IPS-18a (cell line): ENCODE measurements around the gene LLCFC1.

Experiments used
- H3K27ac ChIP-seq: one replicate; pipeline ENCODE4 v1.5.1; 2013; ENCODE audit warnings: low read length
- H3K27me3 ChIP-seq: one replicate; pipeline ENCODE4 v1.6.1; 2013; ENCODE audit warnings: mild to moderate bottlenecking, low read length; ENCODE audit not compliant: control insufficient read depth, insufficient read depth
- H3K36me3 ChIP-seq: one replicate; pipeline ENCODE4 v1.6.1; 2013; ENCODE audit warnings: low read depth, low read length; ENCODE audit not compliant: control insufficient read depth
- H3K4me1 ChIP-seq: one replicate; pipeline ENCODE4 v1.6.1; 2013; ENCODE audit warnings: low read depth, low read length; ENCODE audit not compliant: control insufficient read depth
- H3K4me3 ChIP-seq: one replicate; pipeline ENCODE4 v1.5.1; 2013; ENCODE audit warnings: low read length
- H3K9ac ChIP-seq: one replicate; pipeline ENCODE4 v1.6.1; 2013; ENCODE audit warnings: mild to moderate bottlenecking, low read length, moderate library complexity
- H3K9me3 ChIP-seq: one replicate; pipeline ENCODE4 v1.6.1; 2013; ENCODE audit warnings: low read depth, low read length; ENCODE audit not compliant: control insufficient read depth

Gene LLCFC1

DNA sequence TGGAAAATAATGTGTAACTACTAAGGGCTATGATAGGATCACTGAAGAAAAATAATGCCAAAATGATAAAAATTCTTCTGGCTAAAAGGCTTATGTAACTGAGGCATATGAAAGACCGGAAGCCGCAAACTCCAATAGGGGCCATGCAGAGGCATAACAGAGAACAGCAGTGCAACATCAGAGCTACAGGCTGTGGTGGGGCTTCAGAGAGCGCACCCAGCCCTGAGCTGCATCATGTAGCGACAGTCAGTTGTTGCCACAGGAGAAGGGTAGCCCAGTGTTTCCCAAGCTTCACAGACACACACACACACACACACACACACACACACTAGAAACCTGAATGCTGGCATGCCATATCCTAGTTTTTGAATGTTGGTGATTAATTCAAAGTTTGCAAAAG lies 9.3 kb downstream of the LLCFC1 start:
- Histone ChIP-seq H3K27ac (no peak overlapping the region), H3K9ac (no peak overlapping the region), H3K4me1 (no peaks in the 10 kb centered on the region), H3K4me3 (no peak overlapping the region), H3K36me3 (no peaks in the 10 kb centered on the region), H3K27me3 (no peaks in the 10 kb centered on the region), H3K9me3 (no peaks in the 10 kb centered on the region)

DNA sequence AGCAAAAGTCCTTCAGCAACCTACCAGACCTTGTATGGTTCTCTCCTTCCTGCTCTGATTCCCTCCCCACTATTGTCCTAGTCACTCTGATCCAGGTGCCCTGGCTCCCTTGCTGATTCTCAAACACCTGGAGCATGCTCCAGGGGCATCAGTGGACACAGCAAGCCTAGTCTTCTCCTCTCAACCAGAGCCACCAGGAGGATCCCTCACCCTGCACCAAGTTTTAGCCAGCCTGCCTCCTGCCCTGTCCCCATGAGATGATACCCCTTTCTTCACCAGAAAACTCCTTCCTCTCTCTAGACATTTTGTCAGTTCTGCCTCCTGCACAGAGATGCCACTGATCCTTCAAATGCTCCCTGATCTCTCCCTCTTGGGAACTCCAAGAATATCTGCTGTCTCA lies 11.0 kb downstream of the LLCFC1 start:
- H3K9me3 ChIP-seq = no peaks in the 10 kb centered on the region
- H3K36me3 ChIP-seq = no peaks in the 10 kb centered on the region
- no peak overlapping the region for H3K27ac ChIP-seq
- no peaks in the 10 kb centered on the region for H3K4me1 ChIP-seq
- H3K9ac ChIP-seq = no peak overlapping the region
- H3K4me3 ChIP-seq = no peak overlapping the region
- H3K27me3 ChIP-seq = no peaks in the 10 kb centered on the region

GRCh38 chr7:142954680-142955268 lies 15.5 kb downstream of the LLCFC1 start:
- Histone ChIP-seq H3K27ac (no peak overlapping the region), H3K4me1 (peaks cover 21% of the 10 kb centered on the region), H3K9ac (no peak overlapping the region), H3K4me3 (no peak overlapping the region), H3K27me3 (no peaks in the 10 kb centered on the region), H3K9me3 (no peaks in the 10 kb centered on the region), H3K36me3 (no peaks in the 10 kb centered on the region)

- Histone ChIP-seq H3K27me3 (no peaks in the 10 kb centered on the region), H3K4me1 (peaks cover 26% of the 10 kb centered on the region), H3K9me3 (no peaks in the 10 kb centered on the region), H3K27ac (no peak overlapping the region), H3K36me3 (no peaks in the 10 kb centered on the region), H3K9ac (no peak overlapping the region), H3K4me3 (no peak overlapping the region)
Observed at GRCh38 chr7:142956951-142957623, 17.8 kb downstream of the LLCFC1 start.

- H3K27ac ChIP-seq = no peak overlapping the region
- no peaks in the 10 kb centered on the region for H3K27me3 ChIP-seq
- H3K9me3 ChIP-seq = no peaks in the 10 kb centered on the region
- peaks cover 31% of the 10 kb centered on the region for H3K4me1 ChIP-seq
- H3K4me3 ChIP-seq = no peak overlapping the region
- no peaks in the 10 kb centered on the region for H3K36me3 ChIP-seq
- no peak overlapping the region for H3K9ac ChIP-seq
Observed at GRCh38 chr7:142957723-142958122, 18.4 kb downstream of the LLCFC1 start.

GRCh38 chr7:142959202-142959601 lies 19.9 kb downstream of the LLCFC1 start:
- no peak overlapping the region for H3K9ac ChIP-seq
- peaks cover 36% of the 10 kb centered on the region for H3K4me1 ChIP-seq
- H3K36me3 ChIP-seq = no peaks in the 10 kb centered on the region
- H3K4me3 ChIP-seq = no peak overlapping the region
- H3K27ac ChIP-seq = no peak overlapping the region
- no peaks in the 10 kb centered on the region for H3K27me3 ChIP-seq
- H3K9me3 ChIP-seq = no peaks in the 10 kb centered on the region

DNA sequence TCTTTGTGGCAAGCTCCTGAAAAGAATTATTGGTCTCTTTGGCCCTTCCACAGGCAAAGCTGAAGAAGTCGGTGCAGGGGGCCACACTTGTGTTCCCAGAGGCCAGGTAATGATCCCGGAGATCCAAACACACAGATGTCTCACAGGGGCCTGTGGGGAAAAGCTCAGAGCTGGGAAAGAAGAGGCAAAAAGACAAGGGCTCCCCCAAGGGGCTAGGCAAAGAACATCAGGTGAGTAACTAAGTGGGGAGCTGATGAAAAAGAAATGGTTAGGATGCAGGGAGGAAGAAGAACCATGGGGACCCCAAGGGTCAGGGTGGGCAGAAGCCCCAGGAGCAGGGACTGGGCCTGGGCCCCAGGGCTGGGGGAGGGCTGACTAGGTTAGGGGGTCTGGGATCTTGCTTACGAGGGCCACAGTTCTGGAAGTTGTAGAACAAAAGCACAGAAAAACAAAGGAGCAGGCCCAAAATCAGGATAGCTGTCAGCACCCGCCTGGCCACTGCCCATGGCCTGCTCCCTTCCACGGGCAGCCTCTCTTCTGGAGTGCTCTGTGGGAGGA lies 21.8 kb downstream of the LLCFC1 start:
- no peaks in the 10 kb centered on the region for H3K9me3 ChIP-seq
- no peaks in the 10 kb centered on the region for H3K36me3 ChIP-seq
- H3K9ac ChIP-seq = no peak overlapping the region
- H3K27me3 ChIP-seq = no peaks in the 10 kb centered on the region
- H3K4me1 ChIP-seq = peaks cover 36% of the 10 kb centered on the region
- no peak overlapping the region for H3K4me3 ChIP-seq
- no peak overlapping the region for H3K27ac ChIP-seq

DNA sequence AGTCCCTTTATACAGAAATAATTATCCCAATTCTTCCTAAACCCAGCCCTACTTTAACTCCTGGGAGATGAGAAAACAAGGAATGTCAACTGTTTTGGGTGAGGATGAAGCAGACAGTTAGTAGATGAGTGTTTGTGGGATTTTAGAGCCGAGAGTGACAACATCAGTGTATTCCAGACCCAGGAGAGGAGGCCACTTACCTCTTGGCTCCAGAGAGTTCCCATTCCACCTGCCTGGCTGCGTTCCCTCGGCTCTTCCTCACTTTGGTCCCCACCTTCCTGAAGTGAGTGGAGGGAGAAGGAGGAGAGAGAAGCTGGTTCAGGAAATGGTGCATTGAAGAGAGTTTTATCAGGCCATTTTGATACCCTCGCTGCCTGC lies 22.3 kb downstream of the LLCFC1 start:
- Histone ChIP-seq H3K27me3 (no peaks in the 10 kb centered on the region), H3K4me3 (no peak overlapping the region)

GRCh38 chr7:142961973-142962926 lies 23.0 kb downstream of the LLCFC1 start, which contains the start of gene KEL:
TSS of gene KEL (minus strand) at chr7:142962363. CDS start at chr7:142962206, 157 bp downstream.
- Histone ChIP-seq H3K27me3 (no peaks in the 10 kb centered on the region), H3K4me3 (no peak within 1 kb of the TSS), H3K36me3 (no peaks in the 10 kb centered on the region), H3K4me1 (peaks cover 32% of the 10 kb centered on the region), H3K9me3 (no peaks in the 10 kb centered on the region), H3K27ac (no peak within 1 kb of the TSS), H3K9ac (no peak within 1 kb of the TSS)

More for the DNA sequence above, 22.3 kb downstream of the LLCFC1 start:
- Histone ChIP-seq H3K27ac (no peak overlapping the region), H3K9me3 (no peaks in the 10 kb centered on the region), H3K36me3 (no peaks in the 10 kb centered on the region), H3K9ac (no peak overlapping the region), H3K4me1 (peaks cover 36% of the 10 kb centered on the region)

DNA sequence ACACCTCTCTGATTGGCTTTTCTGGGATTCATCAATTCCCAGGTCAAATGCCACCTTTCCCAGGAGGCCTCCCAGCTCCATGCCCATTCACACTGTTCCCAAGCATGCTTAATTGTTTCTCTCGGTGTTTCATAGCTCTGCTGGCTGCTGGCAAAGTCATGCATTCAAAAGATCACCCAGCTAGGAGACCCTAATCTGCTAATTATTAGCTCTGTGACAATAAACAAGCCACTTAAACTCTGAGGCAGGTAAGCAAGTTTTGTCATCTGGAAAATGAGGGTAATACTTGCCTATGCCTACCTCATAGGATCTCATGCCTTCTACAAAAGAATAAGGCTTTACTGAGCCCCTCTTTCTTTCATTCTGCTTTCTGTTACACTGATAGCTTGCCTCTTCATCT lies 23.7 kb downstream of the LLCFC1 start:
- no peak overlapping the region for H3K4me3 ChIP-seq
- H3K36me3 ChIP-seq = no peaks in the 10 kb centered on the region
- H3K9me3 ChIP-seq = no peaks in the 10 kb centered on the region
- H3K27me3 ChIP-seq = no peaks in the 10 kb centered on the region
- no peak overlapping the region for H3K27ac ChIP-seq
- peaks cover 26% of the 10 kb centered on the region for H3K4me1 ChIP-seq
- no peak overlapping the region for H3K9ac ChIP-seq

- Histone ChIP-seq H3K4me3 (no peak overlapping the region), H3K36me3 (no peaks in the 10 kb centered on the region), H3K27ac (no peak overlapping the region), H3K4me1 (peaks cover 18% of the 10 kb centered on the region), H3K9ac (no peak overlapping the region), H3K9me3 (no peaks in the 10 kb centered on the region), H3K27me3 (no peaks in the 10 kb centered on the region)
Observed at GRCh38 chr7:142963993-142964392, 24.7 kb downstream of the LLCFC1 start.
